NCI-H146 (cell line): Measurements from ENCODE around the gene VIM.
"Not testable (repeated sequence)": the region's sequence is repeated elsewhere in the genome, so short reads cannot be mapped to it uniquely, and the experiment has no call there.

ENCODE experiments used
- DNase-seq: peaks from one replicate; lab custom pipeline; 2025; lab: John Stamatoyannopoulos, UW

Gene VIM

GRCh38 chr10:17232276-17232960 is 4.4 kb downstream of the VIM start:
- DNase-seq, result no peak

- no peak for DNase-seq
Observed at GRCh38 chr10:17233286-17233991, 5.4 kb downstream of the VIM start.

GRCh38 chr10:17234431-17234945 is 6.4 kb downstream of the VIM start:
- DNase-seq, result no peak

GRCh38 chr10:17235136-17235535 is 7.1 kb downstream of the VIM start:
- DNase-seq, result no peak

GRCh38 chr10:17236468-17237148 is 8.6 kb downstream of the VIM start:
- no peak for DNase-seq

GRCh38 chr10:17237149-17237527 is 9.1 kb downstream of the VIM start:
- DNase-seq, result no peak

- DNase-seq, result no peak
Observed at GRCh38 chr10:17237915-17238444, 9.9 kb downstream of the VIM start.

- no peak for DNase-seq
Observed at GRCh38 chr10:17238445-17239291, 10.6 kb downstream of the VIM start.

GRCh38 chr10:17239345-17240085 is 11.5 kb downstream of the VIM start:
- no peak for DNase-seq

- no peak for DNase-seq
Observed at GRCh38 chr10:17240096-17240495, 12.1 kb downstream of the VIM start.

GRCh38 chr10:17240616-17241015 is 12.6 kb downstream of the VIM start:
- no peak for DNase-seq

- DNase-seq, result no peak
Observed at GRCh38 chr10:17241611-17242333, 13.7 kb downstream of the VIM start.

- no peak for DNase-seq
Observed at GRCh38 chr10:17244700-17245365, 16.8 kb downstream of the VIM start.

- no peak for DNase-seq
Observed at GRCh38 chr10:17247210-17247609, 19.2 kb downstream of the VIM start.

GRCh38 chr10:17248964-17249363 is 20.9 kb downstream of the VIM start:
- DNase-seq, result no peak

- DNase-seq, result peak; percentile 11
Observed at GRCh38 chr10:17249820-17250219, 21.8 kb downstream of the VIM start.

GRCh38 chr10:17250736-17251135 is 22.7 kb downstream of the VIM start:
- no peak for DNase-seq

GRCh38 chr10:17254543-17255050 is 26.6 kb downstream of the VIM start:
- DNase-seq, result not testable (repeated sequence)

GRCh38 chr10:17255512-17255911 is 27.5 kb downstream of the VIM start:
- DNase-seq, result no peak

GRCh38 chr10:17256051-17256450 is 28.0 kb downstream of the VIM start:
- no peak for DNase-seq
